ENCODE measurements around the gene MUC20. TPM values are rescaled to one million over a fixed set of nuclear protein-coding genes. Genes with fewer than 3 reads are reported as not detected.

The MUC20 gene
- total RNA-seq, 1 donor from 2014 or later = 2.3 TPM

GRCh38 chr3:195698647-195699387 lies 22.0 kb upstream of the MUC20 start:
- Mint-ChIP-seq H3K27ac (ENCODE audit: unreplicated experiment) (no peak overlapping the region), H3K4me3 (no peak overlapping the region), H3K4me1 (peaks cover 29% of the 10 kb centered on the region)

GRCh38 chr3:195699388-195699771 lies 21.4 kb upstream of the MUC20 start:
- no peak overlapping the region for H3K4me3 Mint-ChIP-seq
- H3K9me3 Mint-ChIP-seq = no peaks in the 10 kb centered on the region
- peaks cover 29% of the 10 kb centered on the region for H3K4me1 Mint-ChIP-seq
- no peaks in the 10 kb centered on the region for H3K27me3 Mint-ChIP-seq (ENCODE audit: low read depth)
- peaks cover 20% of the 10 kb centered on the region for H3K36me3 Mint-ChIP-seq (ENCODE audit: low read depth)
- H3K27ac Mint-ChIP-seq (ENCODE audit: unreplicated experiment) = no peak overlapping the region
- TF ChIP-seq, protein P1, sequence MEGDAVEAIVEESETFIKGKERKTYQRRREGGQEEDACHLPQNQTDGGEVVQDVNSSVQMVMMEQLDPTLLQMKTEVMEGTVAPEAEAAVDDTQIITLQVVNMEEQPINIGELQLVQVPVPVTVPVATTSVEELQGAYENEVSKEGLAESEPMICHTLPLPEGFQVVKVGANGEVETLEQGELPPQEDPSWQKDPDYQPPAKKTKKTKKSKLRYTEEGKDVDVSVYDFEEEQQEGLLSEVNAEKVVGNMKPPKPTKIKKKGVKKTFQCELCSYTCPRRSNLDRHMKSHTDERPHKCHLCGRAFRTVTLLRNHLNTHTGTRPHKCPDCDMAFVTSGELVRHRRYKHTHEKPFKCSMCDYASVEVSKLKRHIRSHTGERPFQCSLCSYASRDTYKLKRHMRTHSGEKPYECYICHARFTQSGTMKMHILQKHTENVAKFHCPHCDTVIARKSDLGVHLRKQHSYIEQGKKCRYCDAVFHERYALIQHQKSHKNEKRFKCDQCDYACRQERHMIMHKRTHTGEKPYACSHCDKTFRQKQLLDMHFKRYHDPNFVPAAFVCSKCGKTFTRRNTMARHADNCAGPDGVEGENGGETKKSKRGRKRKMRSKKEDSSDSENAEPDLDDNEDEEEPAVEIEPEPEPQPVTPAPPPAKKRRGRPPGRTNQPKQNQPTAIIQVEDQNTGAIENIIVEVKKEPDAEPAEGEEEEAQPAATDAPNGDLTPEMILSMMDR (conservative IDR thresholded peaks at IDR 0.05) = no peak
- DNase-seq (ENCODE audit: low read depth, low spot score) = no peak

More at GRCh38 chr3:195698647-195699387, 22.0 kb upstream of the MUC20 start:
- H3K9me3 Mint-ChIP-seq = no peaks in the 10 kb centered on the region
- TF ChIP-seq, protein P1 (conservative IDR thresholded peaks at IDR 0.05) = no peak
- DNase-seq (ENCODE audit: low read depth, low spot score) = no peak
- H3K27me3 Mint-ChIP-seq (ENCODE audit: low read depth) = no peaks in the 10 kb centered on the region
- H3K36me3 Mint-ChIP-seq (ENCODE audit: low read depth) = peaks cover 23% of the 10 kb centered on the region

- H3K27me3 Mint-ChIP-seq (ENCODE audit: low read depth) = no peaks in the 10 kb centered on the region
- H3K4me3 Mint-ChIP-seq = no peak overlapping the region
- peaks cover 20% of the 10 kb centered on the region for H3K36me3 Mint-ChIP-seq (ENCODE audit: low read depth)
- TF ChIP-seq, protein P1 (conservative IDR thresholded peaks at IDR 0.05) = no peak
- no peak for DNase-seq (ENCODE audit: low read depth, low spot score)
- no peaks in the 10 kb centered on the region for H3K9me3 Mint-ChIP-seq
- H3K4me1 Mint-ChIP-seq = peaks cover 29% of the 10 kb centered on the region
- no peak overlapping the region for H3K27ac Mint-ChIP-seq (ENCODE audit: unreplicated experiment)
Observed at GRCh38 chr3:195699860-195700259, 20.9 kb upstream of the MUC20 start.

DNA sequence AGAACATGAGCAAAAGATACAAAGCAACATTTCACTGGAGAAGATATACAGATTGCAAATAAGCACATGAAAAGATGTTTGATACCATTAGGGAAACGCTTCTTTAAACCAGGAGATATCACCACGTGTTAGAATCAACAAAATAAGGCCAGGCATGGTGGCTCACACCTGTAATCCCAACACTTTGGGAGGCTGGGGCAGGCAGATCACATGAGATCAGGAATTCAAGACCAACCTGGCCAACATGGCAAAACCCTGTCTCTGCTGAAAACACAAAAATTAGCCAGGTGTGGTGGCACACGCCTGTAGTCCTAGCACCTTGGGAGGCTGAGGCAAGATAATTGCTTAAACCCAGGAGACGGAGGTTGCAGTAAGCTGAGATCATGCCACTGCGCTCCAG lies 20.5 kb upstream of the MUC20 start:
- H3K27me3 Mint-ChIP-seq (ENCODE audit: low read depth) = no peaks in the 10 kb centered on the region
- no peaks in the 10 kb centered on the region for H3K9me3 Mint-ChIP-seq
- H3K36me3 Mint-ChIP-seq (ENCODE audit: low read depth) = peaks cover 18% of the 10 kb centered on the region
- no peak overlapping the region for H3K4me3 Mint-ChIP-seq
- no peak for DNase-seq (ENCODE audit: low read depth, low spot score)
- TF ChIP-seq, protein P1 (conservative IDR thresholded peaks at IDR 0.05) = no peak
- peaks cover 29% of the 10 kb centered on the region for H3K4me1 Mint-ChIP-seq
- H3K27ac Mint-ChIP-seq (ENCODE audit: unreplicated experiment) = no peak overlapping the region

DNA sequence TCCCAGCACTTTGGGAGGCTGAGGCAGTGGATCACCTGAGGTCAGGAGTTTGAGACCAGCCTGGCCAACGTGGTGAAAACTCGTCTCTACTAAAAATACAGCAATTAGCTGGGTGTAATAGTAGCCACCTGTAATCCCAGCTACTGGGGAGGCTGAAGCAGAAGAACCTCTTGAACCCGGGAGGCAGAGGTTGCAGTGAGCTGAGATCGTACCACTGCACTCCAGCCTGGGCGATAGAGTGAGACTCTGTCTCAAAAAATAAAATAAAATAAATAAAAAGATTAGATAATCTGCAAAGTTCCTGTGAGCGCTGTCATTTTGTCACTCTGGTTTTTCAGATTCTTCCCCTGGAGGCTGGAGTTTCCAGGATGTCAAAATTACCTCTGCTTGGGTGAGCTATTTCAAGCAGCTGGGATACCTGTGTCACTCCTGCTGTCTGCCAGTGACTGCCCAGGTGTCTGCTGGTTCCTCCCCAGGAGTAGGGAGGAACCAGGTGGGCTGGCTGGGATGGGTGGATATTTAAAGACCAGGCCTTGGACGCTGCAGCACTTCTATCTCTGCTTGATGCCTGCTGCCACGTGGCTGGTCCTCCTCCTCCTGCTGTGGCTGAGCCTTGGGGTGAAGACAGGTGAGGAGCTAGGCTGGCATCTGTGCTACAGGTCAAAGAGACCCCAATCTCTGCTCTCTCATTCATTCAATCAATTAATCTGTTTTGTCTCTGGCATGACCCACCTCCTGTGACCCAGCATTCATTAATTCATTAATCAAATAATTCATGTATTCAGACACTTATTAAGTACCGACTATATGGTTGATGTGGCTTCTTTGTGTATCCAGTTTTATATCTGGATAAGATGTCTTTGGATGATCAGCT lies 19.5 kb upstream of the MUC20 start:
- Mint-ChIP-seq H3K4me3 (no peak overlapping the region), H3K36me3 (ENCODE audit: low read depth) (peaks cover 13% of the 10 kb centered on the region), H3K4me1 (peaks cover 25% of the 10 kb centered on the region), H3K9me3 (peaks cover 2% of the 10 kb centered on the region), H3K27ac (ENCODE audit: unreplicated experiment) (no peak overlapping the region), H3K27me3 (ENCODE audit: low read depth) (no peaks in the 10 kb centered on the region)
- DNase-seq (ENCODE audit: low read depth, low spot score) = no peak
- TF ChIP-seq, protein P1 (conservative IDR thresholded peaks at IDR 0.05) = no peak

Measured in neural crest cell (in vitro differentiated cells).